ENCODE measurements around the gene PLEKHH2. TPM values are rescaled to one million over a fixed set of nuclear protein-coding genes. Genes with fewer than 3 reads are reported as not detected.

Gene PLEKHH2
- total RNA-seq, 2 experiments from 2014 or later = 0.50 to 0.70 TPM

- ChIA-PET POLR2A (no interaction called here), CTCF (no interaction called here)
Observed at GRCh38 chr2:43743706-43744105, 106.6 kb downstream of the PLEKHH2 start.

- ChIA-PET POLR2A (no interaction called here), CTCF (interaction anchor here (0.9 kb wide), 1 partner anchor 516 kb away, joined by 4 read pairs; no protein-coding TSS in a partner anchor)
Observed at GRCh38 chr2:43745457-43745856, 108.4 kb downstream of the PLEKHH2 start.

GRCh38 chr2:43748333-43748732 lies 111.3 kb downstream of the PLEKHH2 start:
- ChIA-PET CTCF (no interaction called here), POLR2A (no interaction called here)

- ChIA-PET CTCF (no interaction called here), POLR2A (no interaction called here)
Observed at GRCh38 chr2:43749583-43749982, 112.5 kb downstream of the PLEKHH2 start.

- ChIA-PET CTCF (no interaction called here), POLR2A (no interaction called here)
Observed at GRCh38 chr2:43751476-43751990, 114.5 kb downstream of the PLEKHH2 start.

- POLR2A ChIA-PET = no interaction called here
- CTCF ChIA-PET = no interaction called here
Observed at GRCh38 chr2:43752302-43752701, 115.2 kb downstream of the PLEKHH2 start.

GRCh38 chr2:43754180-43754579 lies 117.1 kb downstream of the PLEKHH2 start:
- ChIA-PET POLR2A (no interaction called here), CTCF (no interaction called here)

GRCh38 chr2:43758739-43759138 lies 121.7 kb downstream of the PLEKHH2 start:
- ChIA-PET POLR2A (no interaction called here), CTCF (interaction anchor here (1.1 kb wide), 1 partner anchor 93 kb away, joined by 3 read pairs; no protein-coding TSS in a partner anchor)

GRCh38 chr2:43759195-43759594 lies 122.1 kb downstream of the PLEKHH2 start:
- CTCF ChIA-PET = interaction anchor here (0.6 kb wide), 1 partner anchor 21 kb away, joined by 3 read pairs; no protein-coding TSS in a partner anchor

GRCh38 chr2:43762286-43762685 lies 125.2 kb downstream of the PLEKHH2 start:
- ChIA-PET CTCF (interaction anchor here (0.5 kb wide), 1 partner anchor 603 kb away, joined by 3 read pairs; no protein-coding TSS in a partner anchor), POLR2A (no interaction called here)

More at GRCh38 chr2:43759195-43759594, 122.1 kb downstream of the PLEKHH2 start:
- POLR2A ChIA-PET = no interaction called here

- ChIA-PET POLR2A (no interaction called here), CTCF (no interaction called here)
Observed at GRCh38 chr2:43763091-43763490, 126.0 kb downstream of the PLEKHH2 start.

- ChIA-PET CTCF (no interaction called here), POLR2A (no interaction called here)
Observed at GRCh38 chr2:43764086-43764705, 127.1 kb downstream of the PLEKHH2 start.

- ChIA-PET POLR2A (no interaction called here), CTCF (no interaction called here)
Observed at GRCh38 chr2:43766006-43766405, 128.9 kb downstream of the PLEKHH2 start.

- ChIA-PET POLR2A (interaction anchor here (0.6 kb wide), 1 partner anchor 810 kb away, joined by 3 read pairs; no protein-coding TSS in a partner anchor), CTCF (interaction anchor here (1.0 kb wide), 1 partner anchor 547 kb away, joined by 3 read pairs; the partner anchor contains the start of gene ZFP36L2)
Observed at GRCh38 chr2:43773876-43774613, 137.0 kb downstream of the PLEKHH2 start, which contains the start of gene DYNC2LI1. Gene DYNC2LI1 (plus strand): TSS chr2:43774039. CDS start chr2:43774139, 100 bp downstream.

GRCh38 chr2:43774617-43775016 lies 137.6 kb downstream of the PLEKHH2 start:
- ChIA-PET CTCF (no interaction called here), POLR2A (interaction anchor here (0.6 kb wide), 1 partner anchor 810 kb away, joined by 3 read pairs; no protein-coding TSS in a partner anchor)

- CTCF ChIA-PET = no interaction called here
Observed at GRCh38 chr2:43776324-43776723, 139.3 kb downstream of the PLEKHH2 start.

GRCh38 chr2:43777306-43777926 lies 140.4 kb downstream of the PLEKHH2 start:
- CTCF ChIA-PET = no interaction called here
- POLR2A ChIA-PET = no interaction called here

More at GRCh38 chr2:43776324-43776723, 139.3 kb downstream of the PLEKHH2 start:
- POLR2A ChIA-PET = no interaction called here

GRCh38 chr2:43778233-43778632 lies 141.2 kb downstream of the PLEKHH2 start:
- ChIA-PET CTCF (no interaction called here), POLR2A (no interaction called here)

GRCh38 chr2:43787895-43788294 lies 150.8 kb downstream of the PLEKHH2 start:
- CTCF ChIA-PET = interaction anchor here (0.8 kb wide), 1 partner anchor 113 kb away, joined by 3 read pairs; no protein-coding TSS in a partner anchor
- POLR2A ChIA-PET = no interaction called here

- CTCF ChIA-PET = interaction anchor here (0.8 kb wide), 1 partner anchor 113 kb away, joined by 3 read pairs; no protein-coding TSS in a partner anchor
- POLR2A ChIA-PET = no interaction called here
Observed at GRCh38 chr2:43788646-43789045, 151.6 kb downstream of the PLEKHH2 start.

All from activated CD8-positive, alpha-beta memory T cell treated with anti-CD3 and anti-CD28 coated beads for 36 hours (primary cell).